Common myeloid progenitor, CD34-positive (primary cell): Measurements from ENCODE around the gene PFKFB1.

Source experiments
- CTCF ChIA-PET: fragments of 350-600 bp; sonication (Branson Sonifier 250); formaldehyde crosslinking; loops from one replicate; lab custom pipeline; 2021; ENCODE audit warnings: antibody characterized with exemption; lab: Charles Lee
- POLR2A ChIA-PET: fragments of 350-600 bp; sonication (Branson Sonifier 250); formaldehyde crosslinking; loops from one replicate; lab custom pipeline; 2021; ENCODE audit warnings: antibody characterized with exemption; lab: Charles Lee
- DNase-seq, 3 donors: peaks; one replicate each; pipeline versions ENCODE4 v3.0.0 to v3.0.0-alpha.2; 2013
- H3K27ac ChIP-seq, 2 experiments: 1 replicate in 1 of 2; 2 replicates in 1 of 2; pipeline ENCODE4 v1.7.0; 2013; ENCODE audit warnings: inconsistent platforms in 2 of 2, low read length in 2 of 2, mild to moderate bottlenecking in 2 of 2, low read depth in 1 of 2, moderate library complexity in 1 of 2; ENCODE audit not compliant: severe bottlenecking in 2 of 2, insufficient read depth in 1 of 2, poor library complexity in 1 of 2
- H3K27me3 ChIP-seq, 5 experiments: replicated peaks in 2 of 5; 1 replicate in 3 of 5; 2 replicates in 2 of 5; pipeline versions ENCODE4 v1.6.1 to v1.7.0; 2013; ENCODE audit warnings: low read length in 4 of 5, mild to moderate bottlenecking in 2 of 5, moderate library complexity in 2 of 5, inconsistent platforms in 1 of 5; ENCODE audit not compliant: insufficient read depth in 5 of 5, control insufficient read depth in 4 of 5
- H3K36me3 ChIP-seq, 4 experiments: 1 replicate in 2 of 4; 2 replicates in 2 of 4; pipeline versions ENCODE4 v1.6.1 to v1.7.0; 2013; ENCODE audit warnings: low read length in 3 of 4, control low read depth in 1 of 4, mild to moderate bottlenecking in 1 of 4; ENCODE audit not compliant: control insufficient read depth in 4 of 4, insufficient read depth in 4 of 4
- H3K4me1 ChIP-seq, 4 experiments: 1 replicate in 3 of 4; 2 replicates in 1 of 4; pipeline versions ENCODE4 v1.6.1 to v1.7.1; 2013; ENCODE audit warnings: low read length in 3 of 4, mild to moderate bottlenecking in 3 of 4, control low read depth in 1 of 4, inconsistent platforms in 1 of 4, moderate library complexity in 1 of 4; ENCODE audit not compliant: control insufficient read depth in 4 of 4, insufficient read depth in 4 of 4; ENCODE audit errors: control extremely low read depth in 1 of 4
- H3K4me3 ChIP-seq, 7 experiments: 1 replicate in 4 of 7; 2 replicates in 3 of 7; pipeline versions ENCODE4 v1.5.1 to v1.7.0; 2013; ENCODE audit warnings: mild to moderate bottlenecking in 7 of 7, low read length in 6 of 7, moderate library complexity in 6 of 7, inconsistent platforms in 2 of 7, low read depth in 2 of 7, control low read depth in 1 of 7; ENCODE audit not compliant: insufficient read depth in 4 of 7, control insufficient read depth in 1 of 7; ENCODE audit errors: extremely low read depth in 1 of 7
- H3K9me3 ChIP-seq, 5 experiments: 1 replicate in 4 of 5; 2 replicates in 1 of 5; pipeline versions ENCODE4 v1.6.1 to v1.7.1; 2013; ENCODE audit warnings: low read length in 4 of 5, mild to moderate bottlenecking in 2 of 5, inconsistent platforms in 1 of 5, low read depth in 1 of 5, moderate library complexity in 1 of 5; ENCODE audit not compliant: control insufficient read depth in 4 of 5, insufficient read depth in 2 of 5; ENCODE audit errors: control extremely low read depth in 1 of 5
- WGBS: methylation state at CpG from one replicate; pipeline ENCODE4 v1.1.5; 2013; ENCODE audit not compliant: insufficient coverage; 5-methylcytosine and 5-hydroxymethylcytosine counted together

The PFKFB1 gene

GRCh38 chrX:54923376-54923775, 70.6 kb downstream of the PFKFB1 start:
- Histone ChIP-seq H3K4me1 (peaks cover 0 to 11% (median 0%) of the 10 kb centered on the region in 4 experiments), H3K36me3 (peaks cover 0 to 39% (median 7%) of the 10 kb centered on the region in 4 experiments), H3K27me3 (no peaks in the 10 kb centered on the region), H3K9me3 (peaks cover 0 to 6% (median 0%) of the 10 kb centered on the region in 5 experiments), H3K4me3 (no peak overlapping the region), H3K27ac (no peak overlapping the region)
- 86% methylated on average over 6 of the region's 7 CpGs for WGBS
- CTCF ChIA-PET: no interaction called here
- POLR2A ChIA-PET: no interaction called here
- DNase-seq: no peak

GRCh38 chrX:54922547-54922946, 71.4 kb downstream of the PFKFB1 start:
- Histone ChIP-seq H3K27ac (no peak overlapping the region), H3K27me3 (no peaks in the 10 kb centered on the region), H3K36me3 (peaks cover 0 to 31% (median 7%) of the 10 kb centered on the region in 4 experiments), H3K4me1 (peaks cover 0 to 11% (median 0%) of the 10 kb centered on the region in 4 experiments), H3K9me3 (peaks cover 0 to 3% (median 0%) of the 10 kb centered on the region in 5 experiments), H3K4me3 (no peak overlapping the region)
- ChIA-PET POLR2A (no interaction called here), CTCF (interaction anchor here (1.0 to 1.6 kb wide), 2 partner anchors 30 to 486 kb away, joined by 3 read pairs; no protein-coding TSS in a partner anchor)
- no peak for DNase-seq
- 100% methylated on average over 2 of the region's 3 CpGs for WGBS

- Histone ChIP-seq H3K36me3 (peaks cover 0 to 21% (median 4%) of the 10 kb centered on the region in 4 experiments), H3K27ac (peak overlapping the region in 1 of 2 experiments; percentile 65), H3K4me1 (peaks cover 0 to 11% (median 0%) of the 10 kb centered on the region in 4 experiments), H3K4me3 (peak overlapping the region; percentile 66 to 93 (median 75)), H3K9me3 (peaks cover 0 to 3% (median 0%) of the 10 kb centered on the region in 5 experiments), H3K27me3 (no peaks in the 10 kb centered on the region)
- ChIA-PET CTCF (interaction anchor here (1.0 to 1.6 kb wide), 2 partner anchors 29 to 485 kb away, joined by 3 read pairs; no protein-coding TSS in a partner anchor), POLR2A (no interaction called here)
- peak; percentile 78 to 90 (median 86) for DNase-seq
- WGBS: 35% methylated on average over 24 of the region's 29 CpGs
Observed at GRCh38 chrX:54921427-54922021, 72.5 kb downstream of the PFKFB1 start.

- Histone ChIP-seq H3K27ac (peak within 1 kb of the TSS in 1 of 2 experiments; percentile 65), H3K9me3 (peaks cover 0 to 3% (median 0%) of the 10 kb centered on the region in 5 experiments), H3K4me1 (peaks cover 0 to 11% (median 0%) of the 10 kb centered on the region in 4 experiments), H3K4me3 (peak within 1 kb of the TSS; percentile 66 to 93 (median 75)), H3K27me3 (no peaks in the 10 kb centered on the region), H3K36me3 (peaks cover 0 to 15% (median 4%) of the 10 kb centered on the region in 4 experiments)
- CTCF ChIA-PET: no interaction called here
- POLR2A ChIA-PET: no interaction called here
- WGBS: 35% methylated on average over 29 of the region's 29 CpGs
- DNase-seq: peak; percentile 22 to 52 (median 50)
Observed at GRCh38 chrX:54920610-54921426, 73.2 kb downstream of the PFKFB1 start, which contains the start of gene TRO. Gene TRO, plus strand, starts transcription at chrX:54920824. Its CDS starts 1,423 bp downstream, at chrX:54922247.

- Histone ChIP-seq H3K4me3 (no peak overlapping the region), H3K36me3 (no peaks in the 10 kb centered on the region), H3K4me1 (no peaks in the 10 kb centered on the region), H3K9me3 (no peaks in the 10 kb centered on the region), H3K27ac (no peak overlapping the region), H3K27me3 (no peaks in the 10 kb centered on the region)
- CTCF ChIA-PET: interaction anchor here (0.7 kb wide), 1 partner anchor 590 kb away, joined by 3 read pairs; no protein-coding TSS in a partner anchor
- POLR2A ChIA-PET: no interaction called here
- DNase-seq: no peak
Observed at GRCh38 chrX:54909941-54910340, 84.0 kb downstream of the PFKFB1 start.

- Histone ChIP-seq H3K4me1 (no peaks in the 10 kb centered on the region), H3K36me3 (no peaks in the 10 kb centered on the region), H3K27me3 (no peaks in the 10 kb centered on the region), H3K4me3 (no peak overlapping the region), H3K27ac (no peak overlapping the region), H3K9me3 (no peaks in the 10 kb centered on the region)
- ChIA-PET POLR2A (no interaction called here), CTCF (interaction anchor here (1.3 kb wide), 1 partner anchor 163 kb away, joined by 6 read pairs; no protein-coding TSS in a partner anchor)
- WGBS: 78% methylated on average over 1 of the region's 1 CpG
- no peak for DNase-seq
Observed at GRCh38 chrX:54894159-54894558, 99.8 kb downstream of the PFKFB1 start.
